ENCODE measurements around the gene MTMR12.

DNA sequence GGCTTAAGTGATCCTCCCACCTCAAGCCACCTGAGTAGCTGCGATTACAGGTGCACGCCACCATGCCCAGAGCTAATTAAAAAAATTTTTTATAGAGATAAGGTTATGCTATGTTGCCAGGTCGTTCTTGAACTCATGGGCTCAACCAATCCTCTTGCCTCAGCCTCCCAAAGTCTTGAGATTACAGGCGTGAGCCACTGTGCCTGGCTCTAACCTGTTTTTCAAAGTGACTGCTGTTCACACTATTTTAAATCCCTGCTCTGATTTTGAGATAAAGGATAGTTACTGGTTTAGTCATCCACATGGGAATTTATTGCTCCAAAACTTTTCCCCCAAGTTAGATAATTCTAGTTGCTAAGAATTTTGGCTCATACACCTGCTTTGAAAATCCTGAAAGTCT is 48.2 kb upstream of the MTMR12 start:
- no peak for TF ChIP-seq POLR2A (IDR thresholded peaks at IDR 0.05; ENCODE audit: low read depth, low read length)
- TF ChIP-seq, protein P1, sequence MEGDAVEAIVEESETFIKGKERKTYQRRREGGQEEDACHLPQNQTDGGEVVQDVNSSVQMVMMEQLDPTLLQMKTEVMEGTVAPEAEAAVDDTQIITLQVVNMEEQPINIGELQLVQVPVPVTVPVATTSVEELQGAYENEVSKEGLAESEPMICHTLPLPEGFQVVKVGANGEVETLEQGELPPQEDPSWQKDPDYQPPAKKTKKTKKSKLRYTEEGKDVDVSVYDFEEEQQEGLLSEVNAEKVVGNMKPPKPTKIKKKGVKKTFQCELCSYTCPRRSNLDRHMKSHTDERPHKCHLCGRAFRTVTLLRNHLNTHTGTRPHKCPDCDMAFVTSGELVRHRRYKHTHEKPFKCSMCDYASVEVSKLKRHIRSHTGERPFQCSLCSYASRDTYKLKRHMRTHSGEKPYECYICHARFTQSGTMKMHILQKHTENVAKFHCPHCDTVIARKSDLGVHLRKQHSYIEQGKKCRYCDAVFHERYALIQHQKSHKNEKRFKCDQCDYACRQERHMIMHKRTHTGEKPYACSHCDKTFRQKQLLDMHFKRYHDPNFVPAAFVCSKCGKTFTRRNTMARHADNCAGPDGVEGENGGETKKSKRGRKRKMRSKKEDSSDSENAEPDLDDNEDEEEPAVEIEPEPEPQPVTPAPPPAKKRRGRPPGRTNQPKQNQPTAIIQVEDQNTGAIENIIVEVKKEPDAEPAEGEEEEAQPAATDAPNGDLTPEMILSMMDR (IDR thresholded peaks at IDR 0.05; ENCODE audit: extremely low read depth in 1 of 2, insufficient read depth in 1 of 2, low read depth in 1 of 2, low read length in 2 of 2), result no peak
- no peak for TF ChIP-seq POLR2AphosphoS5 (IDR thresholded peaks at IDR 0.05; ENCODE audit: insufficient read depth, low read depth, low read length)
- TF ChIP-seq EZH2 (IDR thresholded peaks at IDR 0.05; ENCODE audit: borderline replicate concordance, low read depth, low read length, severe bottlenecking), result no peak
- no peak for TF ChIP-seq MYC (IDR thresholded peaks at IDR 0.05; ENCODE audit: low read depth, low read length)
- no peak for TF ChIP-seq FOS (IDR thresholded peaks at IDR 0.05; ENCODE audit: borderline replicate concordance, insufficient read depth, low read length)
- TF ChIP-seq, protein P2, sequence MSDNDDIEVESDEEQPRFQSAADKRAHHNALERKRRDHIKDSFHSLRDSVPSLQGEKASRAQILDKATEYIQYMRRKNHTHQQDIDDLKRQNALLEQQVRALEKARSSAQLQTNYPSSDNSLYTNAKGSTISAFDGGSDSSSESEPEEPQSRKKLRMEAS (IDR thresholded peaks at IDR 0.05; ENCODE audit: insufficient read depth, insufficient read length), result no peak
